IMR-90 (cell line): ENCODE results near the gene PIAS4. TPM values are rescaled to one million over a fixed set of nuclear protein-coding genes. Genes with fewer than 3 reads are reported as not detected.

Source experiments
- ATAC-seq: fragments of 200-7000 bp; cut with Tn5 transposase; 2 replicates; pipeline ENCODE4 v1.9.1; 2020; ENCODE audit warnings: low read depth, mild to moderate bottlenecking, moderate library complexity
- BruUV-seq: library from RNA; stranded (reverse); fragments of 400-500 nt; replicated peaks from 2 replicates; lab custom pipeline; 2021; lab: Mats Ljungman, UMichigan
- CTCF ChIA-PET: fragments of 300-600 bp; formaldehyde crosslinking; extraction: SDS; loops from one replicate; lab custom pipeline; 2021; ENCODE audit warnings: antibody characterized with exemption; lab: Yijun Ruan, JAX
- POLR2A ChIA-PET: fragments of 300-600 bp; sonication (Branson Sonifier 250); formaldehyde crosslinking; loops from one replicate; lab custom pipeline; 2022; ENCODE audit warnings: antibody characterized with exemption; ENCODE audit not compliant: unreplicated experiment; lab: Charles Lee
- DNase-seq: peaks from one replicate; pipeline ENCODE4 v3.0.0; 2013
- H2AFZ ChIP-seq: replicated peaks from 2 replicates; pipeline ENCODE3; 2013; ENCODE audit warnings: low read length, mild to moderate bottlenecking; ENCODE audit not compliant: poor library complexity
- H2AK5ac ChIP-seq: 2 replicates; pipeline ENCODE4 v1.6.1; 2013; ENCODE audit warnings: low read depth, low read length, inconsistent platforms
- H2AK9ac ChIP-seq: replicated peaks from 2 replicates; pipeline ENCODE3; 2013; ENCODE audit warnings: mild to moderate bottlenecking, low read depth, low read length, moderate library complexity; ENCODE audit not compliant: poor library complexity
- H2BK120ac ChIP-seq: 2 replicates; pipeline ENCODE4 v1.6.1; 2013; ENCODE audit warnings: low read depth, low read length, inconsistent platforms
- H2BK15ac ChIP-seq: 3 replicates; pipeline ENCODE4 v1.6.1; 2013; ENCODE audit warnings: low read depth, low read length, inconsistent platforms
- H2BK20ac ChIP-seq: 2 replicates; pipeline ENCODE4 v1.6.1; 2013; ENCODE audit warnings: low read depth, mild to moderate bottlenecking, inconsistent platforms, low read length, moderate library complexity
- H2BK5ac ChIP-seq: 2 replicates; pipeline ENCODE4 v1.6.1; 2013; ENCODE audit warnings: mild to moderate bottlenecking, low read depth, low read length, inconsistent platforms; ENCODE audit not compliant: poor library complexity, severe bottlenecking
- H3K14ac ChIP-seq: replicated peaks from 2 replicates; pipeline ENCODE4 v1.6.1; 2013; ENCODE audit warnings: low read depth, low read length, inconsistent platforms
- H3K18ac ChIP-seq: 2 replicates; pipeline ENCODE4 v1.6.1; 2013; ENCODE audit warnings: low read depth, low read length, control low read depth
- H3K23ac ChIP-seq: 2 replicates; pipeline ENCODE4 v1.6.1; 2013; ENCODE audit warnings: low read depth, low read length, inconsistent platforms
- H3K27ac ChIP-seq: 2 replicates; pipeline ENCODE4 v1.5.1; 2013; ENCODE audit warnings: mild to moderate bottlenecking, control low read depth, low read length; ENCODE audit not compliant: insufficient read depth
- H3K27me3 ChIP-seq: 2 replicates; pipeline ENCODE4 v1.6.1; 2013; ENCODE audit warnings: low read length; ENCODE audit not compliant: control insufficient read depth, insufficient read depth
- H3K36me3 ChIP-seq: 2 replicates; pipeline ENCODE4 v1.6.1; 2013; ENCODE audit warnings: low read length, mixed read lengths; ENCODE audit not compliant: control insufficient read depth, insufficient read depth
- H3K4ac ChIP-seq: 2 replicates; pipeline ENCODE4 v1.6.1; 2013; ENCODE audit warnings: low read depth, low read length, inconsistent platforms
- H3K4me1 ChIP-seq: 2 replicates; pipeline ENCODE4 v1.6.1; 2013; ENCODE audit warnings: low read length, mixed read lengths; ENCODE audit not compliant: control insufficient read depth, insufficient read depth
- H3K4me2 ChIP-seq: 2 replicates; pipeline ENCODE4 v1.6.1; 2013; ENCODE audit warnings: low read depth, mild to moderate bottlenecking, control low read depth, low read length, moderate library complexity
- H3K4me3 ChIP-seq: 2 replicates; pipeline ENCODE4 v1.5.1; 2013; ENCODE audit warnings: low read depth, mild to moderate bottlenecking, control low read depth, low read length, moderate library complexity; ENCODE audit not compliant: insufficient read depth
- H3K56ac ChIP-seq: 2 replicates; pipeline ENCODE4 v1.6.1; 2013; ENCODE audit warnings: low read length, inconsistent platforms; ENCODE audit not compliant: insufficient read depth; ENCODE audit errors: extremely low read depth
- H3K79me1 ChIP-seq, 2 experiments: 2 replicates each; pipeline ENCODE4 v1.6.1; 2013; ENCODE audit warnings: low read length in 2 of 2, inconsistent platforms in 1 of 2, low read depth in 1 of 2
- H3K9ac ChIP-seq: 2 replicates; pipeline ENCODE4 v1.6.1; 2013; ENCODE audit warnings: low read depth, low read length, control low read depth
- H3K9me1 ChIP-seq: 2 replicates; pipeline ENCODE4 v1.6.1; 2013; ENCODE audit warnings: low read length, inconsistent platforms; ENCODE audit not compliant: insufficient read depth
- H3K9me3 ChIP-seq: 2 replicates; pipeline ENCODE4 v1.6.1; 2013; ENCODE audit warnings: low read length; ENCODE audit not compliant: control insufficient read depth, insufficient read depth
- H4K20me1 ChIP-seq: 2 replicates; pipeline ENCODE4 v1.6.1; 2013; ENCODE audit warnings: low read length, inconsistent platforms; ENCODE audit not compliant: insufficient read depth
- H4K5ac ChIP-seq: 2 replicates; pipeline ENCODE4 v1.6.1; 2013; ENCODE audit warnings: mild to moderate bottlenecking, low read depth, low read length, control low read depth
- H4K8ac ChIP-seq, 2 experiments: 2 replicates each; pipeline ENCODE4 v1.6.1; 2013; ENCODE audit warnings: low read depth in 2 of 2, low read length in 2 of 2, control low read depth in 1 of 2, inconsistent platforms in 1 of 2
- H4K91ac ChIP-seq: 2 replicates; pipeline ENCODE4 v1.6.1; 2013; ENCODE audit warnings: low read depth, low read length, inconsistent platforms; ENCODE audit not compliant: insufficient read depth
- BHLHE40 ChIP-seq: fragments of 150-350 bp; IDR thresholded peaks from 2 replicates; pipeline ENCODE4 v1.6.1; 2016; ENCODE audit warnings: mild to moderate bottlenecking, low read depth, low read length
- CEBPB ChIP-seq: IDR thresholded peaks from 2 replicates; pipeline ENCODE4 v1.6.1; 2012; ENCODE audit warnings: low read depth, low read length, improper control_type of control experiment
- CHD1 ChIP-seq: IDR thresholded peaks from 2 replicates; pipeline ENCODE4 v1.6.1; 2012; ENCODE audit warnings: low read depth, low read length, improper control_type of control experiment
- FOS ChIP-seq: fragments of 150-350 bp; IDR thresholded peaks from 2 replicates; pipeline ENCODE4 v1.6.1; 2016; ENCODE audit warnings: low read depth, low read length
- MAFK ChIP-seq: IDR thresholded peaks from 2 replicates; pipeline ENCODE4 v1.6.1; 2012; ENCODE audit warnings: low read depth, low read length, improper control_type of control experiment
- NFE2L2 ChIP-seq: fragments of 150-350 bp; IDR thresholded peaks from 2 replicates; pipeline ENCODE4 v1.6.1; 2016; ENCODE audit warnings: low read depth, mild to moderate bottlenecking, low read length
- RAD21 ChIP-seq: IDR thresholded peaks from 2 replicates; pipeline ENCODE4 v1.6.1; 2012; ENCODE audit warnings: low read length, improper control_type of control experiment
- RCOR1 ChIP-seq: IDR thresholded peaks from 2 replicates; pipeline ENCODE4 v1.6.1; 2012; ENCODE audit warnings: mild to moderate bottlenecking, low read length, improper control_type of control experiment; ENCODE audit not compliant: insufficient replicate concordance
- RFX5 ChIP-seq: IDR thresholded peaks from 2 replicates; pipeline ENCODE4 v1.8.0; 2012; ENCODE audit warnings: low read depth, mild to moderate bottlenecking, low read length, moderate library complexity
- SMC3 ChIP-seq: fragments of 150-350 bp; IDR thresholded peaks from 2 replicates; pipeline ENCODE4 v1.6.1; 2016; ENCODE audit warnings: low read depth, mild to moderate bottlenecking, antibody characterized with exemption, low read length, moderate library complexity
- WGBS, 2 experiments: methylation state at CpG; one replicate each; pipeline versions ENCODE4 v1.1.5 to v1.1.7; 2013; ENCODE audit warnings: missing lambda C conversion rate in 2 of 2; ENCODE audit not compliant: insufficient read length in 1 of 2; ENCODE audit errors: extremely low coverage in 2 of 2; 5-methylcytosine and 5-hydroxymethylcytosine counted together
- dilution Hi-C: fragments of 300-500 bp; cut with HindIII; formaldehyde crosslinking; loops from one replicate; pipeline ENCODE4 v1.14.3; 2018; ENCODE audit warnings: low sequenced_read_pairs; ENCODE audit not compliant: unreplicated experiment
- in situ Hi-C: fragments of 300-500 bp; cut with MboI; formaldehyde crosslinking; loops from 3 replicates; pipeline ENCODE4 v1.14.3; 2019; ENCODE audit warnings: low sequenced_read_pairs, inconsistent platforms, mixed read lengths
- intact Hi-C: fragments of 100-400 bp; cut with micrococcal nuclease; formaldehyde crosslinking; loops from 2 replicates; pipeline ENCODE4 v1.10.0; 2022
- polyA plus RNA-seq, 3 experiments: library from polyadenylated mRNA; depleted of rRNA; stranded (reverse); fragments of >200 nt; gene quantifications; 2 replicates each; pipeline ENCODE4 v1.2.3, GENCODE V29; 2012; ENCODE audit warnings: low replicate concordance in 1 of 3
- total RNA-seq: library from RNA; depleted of rRNA; stranded (reverse); fragments of >200 nt; gene quantifications from 2 replicates; pipeline ENCODE4 v1.2.3, GENCODE V29; 2012
- TF ChIP-seq, protein P1 (sequence below): fragments of 150-350 bp; IDR thresholded peaks from 2 replicates; pipeline ENCODE4 v1.6.1; 2017; ENCODE audit warnings: mild to moderate bottlenecking, antibody characterized with exemption, low read length, low read depth
- TF ChIP-seq, protein P2 (sequence below): conservative IDR thresholded peaks from 2 replicates; pipeline ENCODE4 v1.5.1; 2012; ENCODE audit warnings: mild to moderate bottlenecking, low read depth, low read length, improper control_type of control experiment
- TF ChIP-seq, protein P3 (sequence below): fragments of 150-350 bp; IDR thresholded peaks from 2 replicates; pipeline ENCODE4 v1.6.1; 2016; ENCODE audit warnings: low read depth, mild to moderate bottlenecking, low read length, moderate library complexity, borderline replicate concordance

PIAS4 gene
- total and polyA plus RNA-seq, 2 of the 4 experiments (the other 2 are of a cell fraction): 12.1 to 13.6 TPM

DNA sequence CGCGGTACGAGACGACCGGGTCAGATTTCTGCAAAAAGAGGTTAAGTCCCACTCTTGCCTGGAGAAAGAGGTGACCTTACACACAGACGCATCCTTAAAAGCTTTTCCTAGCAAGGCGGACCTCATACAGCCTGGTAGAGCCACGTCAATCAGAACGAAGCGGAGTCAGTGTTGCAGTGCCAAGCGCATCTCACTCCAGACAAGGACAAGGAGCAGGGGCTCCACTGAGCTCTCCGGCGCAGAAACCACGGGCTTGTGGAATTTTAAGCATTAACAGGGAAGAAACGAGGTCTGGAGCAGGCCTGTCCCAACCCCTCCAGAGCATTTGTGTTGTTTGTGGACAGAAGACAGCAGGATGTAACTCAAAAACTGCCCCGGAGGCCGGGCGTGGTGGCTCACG is 29.4 kb upstream of the PIAS4 start:
- no peak overlapping the region for H3K18ac ChIP-seq
- peaks cover 14 to 77% of the 10 kb centered on the region in 2 experiments for H3K79me1 ChIP-seq
- H2BK5ac ChIP-seq: no peak overlapping the region
- no peaks in the 10 kb centered on the region for H3K9me3 ChIP-seq
- H3K27ac ChIP-seq: no peak overlapping the region
- no peak overlapping the region for H2AFZ ChIP-seq
- H3K14ac ChIP-seq: no peak overlapping the region
- H2AK9ac ChIP-seq: no peak overlapping the region
- H4K20me1 ChIP-seq: peaks cover 84% of the 10 kb centered on the region
- DNase-seq (no peak), ATAC-seq (no peak)
- ChIA-PET CTCF (interaction anchor here (1.6 kb wide), 1 partner anchor 9 kb away, joined by 3 read pairs; no protein-coding TSS in a partner anchor), POLR2A (no interaction called here)
- BruUV-seq: no TSS peak
- no peak overlapping the region for H3K4ac ChIP-seq
- in situ Hi-C loops (no loop called here), intact Hi-C loops (no loop called here), dilution Hi-C loops (no loop called here)
- TF ChIP-seq RAD21 (no peak), RFX5 (no peak), SMC3 (no peak), FOS (no peak), BHLHE40 (no peak), MAFK (no peak), CHD1 (no peak), CEBPB (no peak), RCOR1 (no peak), NFE2L2 (no peak)
- TF ChIP-seq, protein P1, sequence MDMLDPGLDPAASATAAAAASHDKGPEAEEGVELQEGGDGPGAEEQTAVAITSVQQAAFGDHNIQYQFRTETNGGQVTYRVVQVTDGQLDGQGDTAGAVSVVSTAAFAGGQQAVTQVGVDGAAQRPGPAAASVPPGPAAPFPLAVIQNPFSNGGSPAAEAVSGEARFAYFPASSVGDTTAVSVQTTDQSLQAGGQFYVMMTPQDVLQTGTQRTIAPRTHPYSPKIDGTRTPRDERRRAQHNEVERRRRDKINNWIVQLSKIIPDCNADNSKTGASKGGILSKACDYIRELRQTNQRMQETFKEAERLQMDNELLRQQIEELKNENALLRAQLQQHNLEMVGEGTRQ: no peak
- TF ChIP-seq, protein P2, sequence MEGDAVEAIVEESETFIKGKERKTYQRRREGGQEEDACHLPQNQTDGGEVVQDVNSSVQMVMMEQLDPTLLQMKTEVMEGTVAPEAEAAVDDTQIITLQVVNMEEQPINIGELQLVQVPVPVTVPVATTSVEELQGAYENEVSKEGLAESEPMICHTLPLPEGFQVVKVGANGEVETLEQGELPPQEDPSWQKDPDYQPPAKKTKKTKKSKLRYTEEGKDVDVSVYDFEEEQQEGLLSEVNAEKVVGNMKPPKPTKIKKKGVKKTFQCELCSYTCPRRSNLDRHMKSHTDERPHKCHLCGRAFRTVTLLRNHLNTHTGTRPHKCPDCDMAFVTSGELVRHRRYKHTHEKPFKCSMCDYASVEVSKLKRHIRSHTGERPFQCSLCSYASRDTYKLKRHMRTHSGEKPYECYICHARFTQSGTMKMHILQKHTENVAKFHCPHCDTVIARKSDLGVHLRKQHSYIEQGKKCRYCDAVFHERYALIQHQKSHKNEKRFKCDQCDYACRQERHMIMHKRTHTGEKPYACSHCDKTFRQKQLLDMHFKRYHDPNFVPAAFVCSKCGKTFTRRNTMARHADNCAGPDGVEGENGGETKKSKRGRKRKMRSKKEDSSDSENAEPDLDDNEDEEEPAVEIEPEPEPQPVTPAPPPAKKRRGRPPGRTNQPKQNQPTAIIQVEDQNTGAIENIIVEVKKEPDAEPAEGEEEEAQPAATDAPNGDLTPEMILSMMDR: no peak
- TF ChIP-seq, protein P3, sequence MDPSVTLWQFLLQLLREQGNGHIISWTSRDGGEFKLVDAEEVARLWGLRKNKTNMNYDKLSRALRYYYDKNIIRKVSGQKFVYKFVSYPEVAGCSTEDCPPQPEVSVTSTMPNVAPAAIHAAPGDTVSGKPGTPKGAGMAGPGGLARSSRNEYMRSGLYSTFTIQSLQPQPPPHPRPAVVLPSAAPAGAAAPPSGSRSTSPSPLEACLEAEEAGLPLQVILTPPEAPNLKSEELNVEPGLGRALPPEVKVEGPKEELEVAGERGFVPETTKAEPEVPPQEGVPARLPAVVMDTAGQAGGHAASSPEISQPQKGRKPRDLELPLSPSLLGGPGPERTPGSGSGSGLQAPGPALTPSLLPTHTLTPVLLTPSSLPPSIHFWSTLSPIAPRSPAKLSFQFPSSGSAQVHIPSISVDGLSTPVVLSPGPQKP: no peak
- H3K4me2 ChIP-seq: no peak overlapping the region
- no peak overlapping the region for H2BK15ac ChIP-seq
- 96% methylated on average over 13 of the region's 19 CpGs; no CpG with 5 or more reads in 1 of the 2 experiments for WGBS, 2 experiments
- H3K56ac ChIP-seq: no peak overlapping the region
- H4K8ac ChIP-seq: no peak overlapping the region
- no peak overlapping the region for H2AK5ac ChIP-seq
- no peaks in the 10 kb centered on the region for H3K4me1 ChIP-seq
- H4K5ac ChIP-seq: no peak overlapping the region
- H4K91ac ChIP-seq: no peak overlapping the region
- H2BK120ac ChIP-seq: no peak overlapping the region
- H2BK20ac ChIP-seq: no peak overlapping the region
- no peak overlapping the region for H3K9ac ChIP-seq
- H3K9me1 ChIP-seq: peaks cover 15% of the 10 kb centered on the region; the same call in 1 of the 2 replicates
- H3K27me3 ChIP-seq: no peaks in the 10 kb centered on the region
- no peak overlapping the region for H3K23ac ChIP-seq
- no peak overlapping the region for H3K4me3 ChIP-seq
- peaks cover 77% of the 10 kb centered on the region for H3K36me3 ChIP-seq
